PC-3 (cell line): Measurements from ENCODE around the gene DPM2.

Experiments
- CTCF ChIP-seq: fragments of 300-600 bp; sonication (generic); conservative IDR thresholded peaks from 2 replicates; pipeline ENCODE4 v1.5.1; 2017; ENCODE audit warnings: antibody characterized with exemption, low read depth, mild to moderate bottlenecking, low read length
- EZH2 ChIP-seq: fragments of 300-600 bp; sonication (generic); IDR thresholded peaks from one replicate; pipeline ENCODE4 v1.6.1; 2017; ENCODE audit warnings: antibody characterized with exemption, mild to moderate bottlenecking, low read length; ENCODE audit not compliant: unreplicated experiment
- EZH2phosphoT487 ChIP-seq: fragments of 300-600 bp; sonication (generic); IDR thresholded peaks from 2 replicates; pipeline ENCODE4 v1.6.1; 2018; ENCODE audit warnings: mild to moderate bottlenecking, antibody characterized with exemption, low read length, borderline replicate concordance

DNA sequence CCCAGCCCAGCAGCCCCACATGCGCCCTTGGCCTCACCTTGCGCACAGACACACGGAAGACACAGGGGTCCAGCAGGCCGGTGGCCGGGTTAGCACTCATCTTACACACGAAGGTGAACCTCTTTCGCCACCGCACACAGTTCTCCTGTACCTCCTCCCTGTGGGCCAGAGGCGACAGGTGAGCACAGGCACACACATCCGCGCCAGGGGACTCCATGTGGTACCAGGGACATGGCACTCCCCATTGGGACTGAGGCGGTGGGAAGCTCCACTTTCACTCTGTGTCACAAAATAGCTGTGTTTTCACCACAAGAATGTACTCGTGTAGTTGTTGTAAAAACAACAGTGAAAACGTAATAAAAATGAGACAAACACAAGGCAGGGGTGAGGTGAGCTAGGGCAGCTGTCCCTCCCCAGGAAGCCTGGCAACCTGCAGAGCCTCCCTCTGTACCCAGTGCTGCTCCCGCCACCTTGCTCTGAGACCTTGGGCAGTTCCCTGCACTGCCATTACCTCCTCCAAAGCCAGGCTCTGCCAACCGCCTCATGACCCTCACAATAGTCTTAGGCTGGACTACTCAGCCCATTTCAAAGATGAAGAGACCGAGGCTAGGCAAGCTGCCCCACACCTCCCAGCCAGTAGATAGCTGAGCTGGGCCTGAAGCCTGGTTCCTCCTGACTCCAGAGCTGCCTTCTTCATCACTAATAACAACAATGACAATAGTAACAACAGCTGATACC lies 16.3 kb upstream of the DPM2 start:
- TF ChIP-seq CTCF: no peak
- TF ChIP-seq EZH2: no peak
- TF ChIP-seq EZH2phosphoT487: no peak
